Naive thymus-derived CD4-positive, alpha-beta T cell (primary cell): ENCODE measurements around the gene ZGLP1. TPM values are rescaled to one million over a fixed set of nuclear protein-coding genes. Genes with fewer than 3 reads are reported as not detected.
A peak's percentile ranks its signal among the peaks of the same experiment; 100 is the strongest.

ENCODE experiments used
- ATAC-seq: fragments of 150-1000 bp; cut with Tn5 transposase; 2 replicates; pipeline ENCODE4 v1.10.0; 2021; ENCODE audit warnings: mild to moderate bottlenecking, moderate library complexity
- CTCF ChIA-PET: fragments of 350-600 bp; sonication (Branson Sonifier 250); formaldehyde crosslinking; loops from one replicate; lab custom pipeline; 2021; ENCODE audit warnings: antibody characterized with exemption; lab: Charles Lee
- POLR2A ChIA-PET: fragments of 350-600 bp; sonication (Branson Sonifier 250); formaldehyde crosslinking; loops from one replicate; lab custom pipeline; 2021; ENCODE audit warnings: antibody characterized with exemption, inconsistent platforms; lab: Charles Lee
- DNase-seq, 9 donors: peaks; one replicate each; pipeline versions ENCODE4 v3.0.0 to v3.0.0-alpha.2; 2020 to 2022; ENCODE audit warnings: mixed read lengths in 1 of 9
- H3K27ac ChIP-seq: one replicate; pipeline ENCODE4 v1.7.0; 2013; ENCODE audit warnings: mild to moderate bottlenecking, low read depth, low read length, moderate library complexity
- H3K27me3 ChIP-seq, 2 donors: one replicate each; pipeline ENCODE4 v1.7.0; 2013; ENCODE audit warnings: low read length in 2 of 2, mild to moderate bottlenecking in 2 of 2, moderate library complexity in 2 of 2; ENCODE audit not compliant: control insufficient read depth in 2 of 2, insufficient read depth in 2 of 2
- H3K36me3 ChIP-seq, 3 experiments: 1 replicate in 2 of 3; 2 replicates in 1 of 3; pipeline ENCODE4 v1.7.0; 2013; ENCODE audit warnings: low read length in 3 of 3, mild to moderate bottlenecking in 3 of 3, moderate library complexity in 1 of 3; ENCODE audit not compliant: insufficient read depth in 3 of 3, control insufficient read depth in 2 of 3
- H3K4me1 ChIP-seq, 2 donors: one replicate each; pipeline ENCODE4 v1.7.0; 2013; ENCODE audit warnings: low read length in 2 of 2, mild to moderate bottlenecking in 2 of 2, moderate library complexity in 1 of 2; ENCODE audit not compliant: control insufficient read depth in 2 of 2, insufficient read depth in 2 of 2
- H3K4me3 ChIP-seq: 2 replicates; pipeline ENCODE4 v1.7.0; 2013; ENCODE audit warnings: mild to moderate bottlenecking, low read length
- H3K9me3 ChIP-seq, 3 experiments: 1 replicate in 2 of 3; 2 replicates in 1 of 3; pipeline ENCODE4 v1.7.0; 2013; ENCODE audit warnings: low read length in 3 of 3; ENCODE audit not compliant: control insufficient read depth in 2 of 3
- H3K27ac Mint-ChIP-seq, 9 donors: one replicate each; pipeline ENCODE4 v1.8.0; 2020 to 2022; ENCODE audit warnings: mixed read lengths in 9 of 9, mild to moderate bottlenecking in 8 of 9, moderate library complexity in 5 of 9, inconsistent platforms in 2 of 9
- H3K27me3 Mint-ChIP-seq, 5 donors: one replicate each; pipeline ENCODE4 v1.8.0; 2021 to 2022; ENCODE audit warnings: mixed read lengths in 5 of 5, mild to moderate bottlenecking in 1 of 5
- H3K36me3 Mint-ChIP-seq, 5 donors: one replicate each; pipeline ENCODE4 v1.8.0; 2020 to 2022; ENCODE audit warnings: mixed read lengths in 5 of 5, mild to moderate bottlenecking in 3 of 5, inconsistent platforms in 1 of 5
- H3K4me1 Mint-ChIP-seq, 7 donors: one replicate each; pipeline ENCODE4 v1.8.0; 2020 to 2022; ENCODE audit warnings: mixed read lengths in 7 of 7, mild to moderate bottlenecking in 3 of 7, inconsistent platforms in 1 of 7
- H3K4me3 Mint-ChIP-seq, 10 donors: one replicate each; pipeline ENCODE4 v1.8.0; 2020 to 2022; ENCODE audit warnings: mild to moderate bottlenecking in 10 of 10, mixed read lengths in 10 of 10, moderate library complexity in 6 of 10, inconsistent platforms in 2 of 10
- H3K9me3 Mint-ChIP-seq, 11 donors: one replicate each; pipeline ENCODE4 v1.8.0; 2020 to 2022; ENCODE audit warnings: mixed read lengths in 11 of 11, mild to moderate bottlenecking in 4 of 11, inconsistent platforms in 1 of 11, moderate library complexity in 1 of 11
- intact Hi-C, 2 donors: fragments of 100-400 bp; cut with micrococcal nuclease; formaldehyde crosslinking; loops; one replicate each; pipeline ENCODE4 v1.15.1; 2023
- polyA plus RNA-seq, 2 donors: library from polyadenylated mRNA; unstranded; fragments of 300-500 nt; fragmentation: Illumina TruSeq; gene quantifications; one replicate each; pipeline ENCODE4 v1.2.3, GENCODE V29; 2021
- total RNA-seq, 6 experiments: library from RNA in 5 of 6; stranded (reverse) in 5 of 6; gene quantifications; 1 replicate in 5 of 6; 2 replicates in 1 of 6; pipeline ENCODE4 v1.2.3 and lab custom pipeline; 2021 to 2026

The ZGLP1 gene
- total and polyA plus RNA-seq, 7 experiments from 2014 or later: 0.22 to 11.4 (median 5.7) TPM; not detected in 1

DNA sequence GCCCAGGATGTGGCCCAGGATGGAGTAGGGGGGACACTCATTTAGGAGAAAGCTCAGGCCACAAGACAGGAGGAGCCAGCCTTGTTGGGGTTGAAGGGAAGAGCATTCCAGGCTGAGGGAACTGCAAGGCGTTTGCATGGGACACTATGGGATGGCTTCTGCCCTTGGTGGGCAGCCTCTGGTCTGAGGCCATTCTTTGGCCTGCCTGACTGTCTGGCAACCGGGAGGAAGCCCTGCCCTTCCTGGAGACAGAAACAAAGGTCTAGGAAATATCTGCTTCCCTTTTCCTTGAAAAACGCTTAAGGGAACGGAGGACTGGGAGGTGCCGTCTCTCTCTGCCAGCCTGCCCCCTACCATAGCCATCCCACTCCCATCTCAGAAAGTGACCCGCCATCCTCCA, 41.5 kb downstream of the ZGLP1 start:
- Histone ChIP-seq H3K27ac (no peak overlapping the region), H3K9me3 (no peaks in the 10 kb centered on the region), H3K27me3 (no peaks in the 10 kb centered on the region), H3K4me1 (peaks cover 7 to 13% of the 10 kb centered on the region in 2 donors), H3K36me3 (no peaks in the 10 kb centered on the region), H3K4me3 (no peak overlapping the region)
- ChIA-PET POLR2A (no interaction called here), CTCF (interaction anchor here (1.1 to 6.4 kb wide), 3 partner anchors 73 to 123 kb away, joined by 3 to 146 read pairs (median 32); no protein-coding TSS in a partner anchor)
- Mint-ChIP-seq H3K9me3 (no peaks in the 10 kb centered on the region), H3K27me3 (no peaks in the 10 kb centered on the region), H3K4me1 (peaks cover 3 to 34% (median 18%) of the 10 kb centered on the region in 7 donors), H3K36me3 (peaks cover 0 to 1% (median 0%) of the 10 kb centered on the region in 5 donors), H3K27ac (no peak overlapping the region), H3K4me3 (peak overlapping the region in 2 of 10 donors; percentile 54 to 69)
- intact Hi-C loops: no loop called here
- no peak for DNase-seq
- no peak for ATAC-seq

DNA sequence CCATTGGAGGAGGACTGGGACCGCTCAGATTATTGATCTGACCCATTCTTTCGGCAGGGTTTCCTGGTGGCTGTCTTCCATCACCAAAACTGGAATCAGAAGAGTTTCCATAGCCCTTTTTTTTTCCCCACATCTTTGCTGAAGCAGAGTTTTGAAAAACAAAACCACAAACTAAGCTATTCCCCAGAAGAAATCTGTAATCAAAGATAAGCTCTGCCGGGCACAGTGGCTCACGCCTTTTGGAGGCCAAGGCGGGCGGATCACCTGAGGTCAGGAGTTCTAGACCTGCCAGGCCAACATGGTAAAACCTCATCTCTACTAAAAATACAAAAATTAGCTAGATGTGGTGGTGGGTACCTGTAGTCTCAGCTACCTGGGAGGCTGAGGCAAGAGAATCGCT, 42.9 kb downstream of the ZGLP1 start:
- peaks cover 7 to 8% of the 10 kb centered on the region in 2 donors for H3K4me1 ChIP-seq
- Mint-ChIP-seq H3K27me3 (no peaks in the 10 kb centered on the region), H3K4me3 (no peak overlapping the region), H3K4me1 (peaks cover 3 to 23% (median 9%) of the 10 kb centered on the region in 7 donors), H3K9me3 (no peaks in the 10 kb centered on the region), H3K27ac (no peak overlapping the region), H3K36me3 (peaks cover 0 to under 1% (median 0%) of the 10 kb centered on the region in 5 donors)
- CTCF ChIA-PET: interaction anchor here (0.6 to 6.4 kb wide), 6 partner anchors 24 to 137 kb away, joined by 3 to 146 read pairs (median 4); partner anchors contain the start of gene CDC37
- ATAC-seq (no peak), DNase-seq (no peak)
- H3K9me3 ChIP-seq: no peaks in the 10 kb centered on the region
- H3K4me3 ChIP-seq: no peak overlapping the region
- H3K27me3 ChIP-seq: no peaks in the 10 kb centered on the region
- no peak overlapping the region for H3K27ac ChIP-seq
- H3K36me3 ChIP-seq: no peaks in the 10 kb centered on the region
- intact Hi-C loops: no loop called here
- POLR2A ChIA-PET: no interaction called here

DNA sequence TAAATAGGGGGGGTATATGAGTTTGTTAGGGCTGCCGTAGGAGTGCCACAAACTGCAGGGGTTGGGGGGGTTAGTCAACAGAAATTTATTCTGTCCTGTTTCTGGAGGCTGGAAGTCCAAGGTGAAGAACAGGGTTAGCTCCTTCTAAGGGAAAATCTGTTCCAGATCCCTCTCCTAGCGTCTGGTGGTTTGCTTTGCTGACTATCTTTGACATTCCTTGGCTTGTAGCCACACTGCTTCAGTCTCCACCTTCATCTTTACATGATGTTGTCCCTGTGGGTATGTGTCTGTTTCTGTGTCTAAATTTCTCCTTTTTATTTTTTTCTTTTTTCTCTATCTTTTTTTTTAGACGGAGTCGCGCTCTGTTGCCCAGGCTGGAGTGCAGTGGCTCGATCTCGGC, 46.8 kb downstream of the ZGLP1 start:
- Histone ChIP-seq H3K36me3 (peaks cover 0 to 20% (median 6%) of the 10 kb centered on the region in 3 experiments), H3K4me3 (no peak overlapping the region), H3K27me3 (no peaks in the 10 kb centered on the region), H3K9me3 (no peaks in the 10 kb centered on the region), H3K4me1 (no peaks in the 10 kb centered on the region), H3K27ac (no peak overlapping the region)
- peaks cover 0 to 25% (median 0%) of the 10 kb centered on the region in 7 donors for H3K4me1 Mint-ChIP-seq
- DNase-seq: no peak
- no peak overlapping the region for H3K4me3 Mint-ChIP-seq
- ATAC-seq: no peak
- ChIA-PET CTCF (interaction anchor here (0.7 to 1.1 kb wide), 3 partner anchors 126 to 322 kb away, joined by 3 to 8 read pairs (median 3); no protein-coding TSS in a partner anchor), POLR2A (no interaction called here)
- H3K27me3 Mint-ChIP-seq: no peaks in the 10 kb centered on the region
- H3K36me3 Mint-ChIP-seq: peaks cover 0 to 13% (median 0%) of the 10 kb centered on the region in 5 donors
- H3K27ac Mint-ChIP-seq: no peak overlapping the region
- intact Hi-C loops: no loop called here
- no peaks in the 10 kb centered on the region for H3K9me3 Mint-ChIP-seq

DNA sequence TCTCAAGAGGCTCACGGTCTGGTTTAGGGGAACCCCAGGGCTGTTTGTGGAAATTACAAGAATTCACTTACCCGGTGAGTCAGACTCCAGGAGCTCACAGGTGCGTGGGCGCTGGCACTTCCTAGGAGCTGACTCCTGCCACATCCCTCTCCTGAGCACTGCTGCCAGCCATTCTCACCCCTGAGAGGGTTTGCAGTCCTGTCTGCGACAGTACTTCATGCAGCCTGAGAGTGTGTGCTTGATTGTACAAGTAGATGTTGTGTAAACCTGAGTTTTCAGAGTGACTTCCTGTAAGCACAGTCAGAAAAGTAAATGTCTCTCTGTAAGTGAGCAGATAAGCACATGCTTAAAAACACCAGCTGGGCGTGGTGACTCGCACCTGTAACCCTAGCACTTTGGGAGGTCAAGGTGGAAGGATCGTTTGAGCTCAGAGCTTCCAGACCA, 49.5 kb downstream of the ZGLP1 start:
- H3K9me3 ChIP-seq: no peaks in the 10 kb centered on the region
- no peaks in the 10 kb centered on the region for H3K27me3 ChIP-seq
- ChIA-PET CTCF (interaction anchor here (0.7 to 4.6 kb wide), 5 partner anchors 10 to 131 kb away, joined by 3 to 40 read pairs (median 13); partner anchors contain the start of gene ICAM1), POLR2A (interaction anchor here (0.6 to 0.8 kb wide), 3 partner anchors 19 to 128 kb away, joined by 3 read pairs; no protein-coding TSS in a partner anchor)
- Mint-ChIP-seq H3K27me3 (no peaks in the 10 kb centered on the region), H3K27ac (peak overlapping the region in 1 of 9 donors; percentile 87), H3K9me3 (no peaks in the 10 kb centered on the region), H3K36me3 (peaks cover 13 to 27% (median 16%) of the 10 kb centered on the region in 5 donors), H3K4me1 (peaks cover 0 to 27% (median 4%) of the 10 kb centered on the region in 7 donors), H3K4me3 (peak overlapping the region in 1 of 10 donors; percentile 68)
- peaks cover 0 to 42% (median 6%) of the 10 kb centered on the region in 3 experiments for H3K36me3 ChIP-seq
- intact Hi-C loops: no loop called here
- H3K4me3 ChIP-seq: no peak overlapping the region
- ATAC-seq: no peak
- DNase-seq: peak in 1 of 9 donors; percentile 77
- H3K4me1 ChIP-seq: no peaks in the 10 kb centered on the region
- no peak overlapping the region for H3K27ac ChIP-seq

DNA sequence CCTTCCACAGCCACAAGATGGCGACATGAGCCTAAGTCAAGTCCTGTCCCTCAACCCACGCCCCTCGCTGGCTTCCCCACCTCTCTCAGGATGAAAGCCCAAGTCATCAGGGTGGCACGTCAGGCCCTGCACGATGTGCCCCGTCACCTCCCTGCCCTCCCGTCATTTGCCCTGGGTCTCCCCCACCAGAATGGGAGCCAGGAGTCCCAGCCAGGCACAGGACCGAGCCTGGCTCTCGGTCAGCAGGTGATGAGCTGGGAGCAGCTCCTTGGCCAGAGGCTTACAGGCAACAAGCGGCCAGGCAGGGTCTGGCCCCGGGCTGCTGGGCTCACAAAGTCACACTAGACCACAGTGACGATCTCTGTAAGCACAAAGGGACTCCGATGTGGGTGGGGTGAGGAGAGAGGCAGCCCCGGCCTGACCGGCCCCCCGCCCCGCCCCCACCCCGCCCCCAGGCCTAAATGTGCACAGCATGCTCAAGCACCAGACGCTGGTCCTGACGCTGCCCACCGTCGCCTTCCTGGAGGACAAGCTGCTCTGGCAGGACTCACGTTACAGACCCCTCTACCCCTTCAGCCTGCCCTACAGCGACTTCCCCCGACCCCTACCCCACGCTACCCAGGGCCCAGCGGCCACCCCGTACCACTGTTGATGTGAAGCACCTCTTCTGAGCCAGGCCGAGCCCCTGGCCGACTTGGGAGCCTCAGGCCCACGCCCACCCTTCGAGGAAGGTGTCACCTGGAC, 50.3 kb downstream of the ZGLP1 start:
- ChIA-PET CTCF (interaction anchor here (0.5 to 4.6 kb wide), 14 partner anchors 9 to 156 kb away, joined by 3 to 40 read pairs (median 5); partner anchors contain the start of gene ICAM1), POLR2A (interaction anchor here (0.6 to 1.1 kb wide), 5 partner anchors 28 to 163 kb away, joined by 3 to 5 read pairs (median 3); partner anchors contain the start of gene PDE4A)
- Histone ChIP-seq H3K4me3 (no peak overlapping the region), H3K27ac (no peak overlapping the region), H3K36me3 (peaks cover 0 to 51% (median 6%) of the 10 kb centered on the region in 3 experiments), H3K27me3 (no peaks in the 10 kb centered on the region), H3K4me1 (no peaks in the 10 kb centered on the region), H3K9me3 (no peaks in the 10 kb centered on the region)
- ATAC-seq (peak; percentile 95), DNase-seq (peak; percentile 61 to 88 (median 82))
- peaks cover 14 to 31% (median 17%) of the 10 kb centered on the region in 5 donors for H3K36me3 Mint-ChIP-seq
- peak overlapping the region in 1 of 9 donors; percentile 87 for H3K27ac Mint-ChIP-seq
- no peaks in the 10 kb centered on the region for H3K9me3 Mint-ChIP-seq
- no peaks in the 10 kb centered on the region for H3K27me3 Mint-ChIP-seq
- peaks cover 0 to 29% (median 4%) of the 10 kb centered on the region in 7 donors for H3K4me1 Mint-ChIP-seq
- H3K4me3 Mint-ChIP-seq: peak overlapping the region in 1 of 10 donors; percentile 49
- intact Hi-C loops: loop anchor here (1.0 to 10.0 kb wide), 3 partner anchors 10 to 445 kb away; partner anchors contain the start of gene FBXL12 (in 1 of the 2)

DNA sequence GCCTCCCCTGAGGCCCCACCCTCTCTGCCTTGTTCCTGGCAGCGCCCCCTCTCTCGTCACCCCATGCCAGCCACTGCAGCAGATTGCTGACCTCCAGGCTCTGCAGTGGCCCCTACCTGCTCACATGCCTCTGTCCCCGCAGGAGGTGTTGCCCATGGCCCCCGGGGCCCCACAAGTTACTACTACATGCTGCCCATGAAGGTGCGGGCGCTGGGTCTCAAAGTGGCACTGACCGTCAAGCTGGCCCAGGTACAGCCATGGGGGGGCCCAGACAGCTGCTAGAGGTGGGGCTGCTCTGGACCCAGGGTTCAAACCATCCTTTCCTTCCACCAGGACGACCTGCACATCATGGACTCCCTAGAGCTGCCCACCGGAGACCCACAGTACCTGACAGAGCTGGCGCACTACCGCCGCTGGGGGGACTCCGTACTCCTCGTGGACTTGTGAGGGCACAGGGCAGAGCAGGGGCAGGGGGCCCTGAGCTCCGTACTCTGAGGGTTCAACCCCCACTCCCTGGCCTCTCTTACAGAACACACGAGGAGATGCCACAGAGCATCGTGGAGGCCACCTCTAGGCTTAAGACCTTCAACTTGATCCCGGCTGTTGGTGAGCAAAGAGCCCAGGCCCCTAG, 51.4 kb downstream of the ZGLP1 start:
- ChIA-PET CTCF (interaction anchor here (0.6 to 4.6 kb wide), 11 partner anchors 8 to 154 kb away, joined by 3 to 40 read pairs (median 5); partner anchors contain the start of gene ICAM1), POLR2A (interaction anchor here (0.6 to 1.1 kb wide), 2 partner anchors 131 to 133 kb away, joined by 4 to 5 read pairs; no protein-coding TSS in a partner anchor)
- Mint-ChIP-seq H3K9me3 (peaks cover 0 to 2% (median 0%) of the 10 kb centered on the region in 11 donors), H3K36me3 (peaks cover 14 to 37% (median 20%) of the 10 kb centered on the region in 5 donors), H3K27me3 (no peaks in the 10 kb centered on the region), H3K4me1 (peaks cover 6 to 38% (median 11%) of the 10 kb centered on the region in 7 donors), H3K4me3 (no peak overlapping the region), H3K27ac (no peak overlapping the region)
- Histone ChIP-seq H3K9me3 (no peaks in the 10 kb centered on the region), H3K27me3 (no peaks in the 10 kb centered on the region), H3K27ac (no peak overlapping the region), H3K4me3 (no peak overlapping the region), H3K4me1 (no peaks in the 10 kb centered on the region), H3K36me3 (peaks cover 0 to 51% (median 6%) of the 10 kb centered on the region in 3 experiments)
- DNase-seq (no peak), ATAC-seq (no peak)
- intact Hi-C loops: loop anchor here in 1 of 2 donors (10.0 kb wide), 1 partner anchor 443 kb away; the partner anchor contains the start of gene FBXL12
